Stimulated activated CD8-positive, alpha-beta memory T cell treated with anti-CD3 and anti-CD28 coated beads, Interleukin-4, amount 100 ng/mL, for 48 hours (primary cell): ENCODE measurements around the gene CD19.
"Not testable (repeated sequence)": the region's sequence is repeated elsewhere in the genome, so short reads cannot be mapped to it uniquely, and the experiment has no call there.

ENCODE experiments used
- DNase-seq: peaks from one replicate; pipeline ENCODE4 v3.0.0-alpha.2; 2020

CD19 gene

GRCh38 chr16:28931801-28932225 lies at the start of gene CD19:
TSS of gene CD19 (plus strand) at chr16:28931971. CDS start at chr16:28932001, 30 bp downstream.
- no peak for DNase-seq

GRCh38 chr16:28882551-28883160 lies 49.1 kb upstream of the CD19 start:
- DNase-seq = no peak

- DNase-seq = no peak
Observed at GRCh38 chr16:28883221-28883996, 48.4 kb upstream of the CD19 start.

- DNase-seq = no peak
Observed at GRCh38 chr16:28884045-28884444, 47.7 kb upstream of the CD19 start.

- no peak for DNase-seq
Observed at GRCh38 chr16:28886945-28887344, 44.8 kb upstream of the CD19 start.

GRCh38 chr16:28890355-28890754 lies 41.4 kb upstream of the CD19 start:
- not testable (repeated sequence) for DNase-seq

- no peak for DNase-seq
Observed at GRCh38 chr16:28891964-28892890, 39.5 kb upstream of the CD19 start.

GRCh38 chr16:28893291-28893690 lies 38.5 kb upstream of the CD19 start:
- DNase-seq = no peak

GRCh38 chr16:28895609-28896008 lies 36.2 kb upstream of the CD19 start:
- no peak for DNase-seq

- DNase-seq = no peak
Observed at GRCh38 chr16:28897826-28898225, 33.9 kb upstream of the CD19 start.

- no peak for DNase-seq
Observed at GRCh38 chr16:28898266-28898665, 33.5 kb upstream of the CD19 start.

GRCh38 chr16:28898942-28899341 lies 32.8 kb upstream of the CD19 start:
- DNase-seq = no peak

GRCh38 chr16:28899882-28900590 lies 31.7 kb upstream of the CD19 start:
- DNase-seq = no peak

GRCh38 chr16:28900601-28901000 lies 31.2 kb upstream of the CD19 start:
- DNase-seq = no peak

GRCh38 chr16:28901862-28902261 lies 29.9 kb upstream of the CD19 start:
- DNase-seq = no peak

GRCh38 chr16:28902909-28903308 lies 28.9 kb upstream of the CD19 start:
- no peak for DNase-seq

- no peak for DNase-seq
Observed at GRCh38 chr16:28903344-28904042, 28.3 kb upstream of the CD19 start.

GRCh38 chr16:28904363-28904762 lies 27.4 kb upstream of the CD19 start:
- DNase-seq = no peak

- no peak for DNase-seq
Observed at GRCh38 chr16:28904828-28905227, 26.9 kb upstream of the CD19 start.

- no peak for DNase-seq
Observed at GRCh38 chr16:28905229-28905754, 26.5 kb upstream of the CD19 start.

- DNase-seq = no peak
Observed at GRCh38 chr16:28905800-28906372, 25.9 kb upstream of the CD19 start.
